Thoracic aorta (tissue), 2 donors: Measurements from ENCODE around the gene LRP2. TPM values are rescaled to one million over a fixed set of nuclear protein-coding genes. Genes with fewer than 3 reads are reported as not detected.

Experiments used
- ATAC-seq: fragments of 150-250 bp; one replicate; pipeline ENCODE4 v1.8.0; 2017; ENCODE audit warnings: low read depth; ENCODE audit not compliant: insufficient number of reproducible peaks, low FRiP score
- DNase-seq: peaks from one replicate; pipeline ENCODE4 v3.0.0-alpha.2; 2020; ENCODE audit warnings: low spot score
- H3K27ac ChIP-seq, 2 donors: fragments of 200-600 bp; sonication (generic); 1 replicate in 1 of 2; 2 replicates in 1 of 2; pipeline ENCODE4 v1.5.1; 2016; ENCODE audit warnings: mild to moderate bottlenecking in 2 of 2, moderate library complexity in 2 of 2
- H3K27me3 ChIP-seq: fragments of 200-600 bp; sonication (generic); replicated peaks from 2 replicates; pipeline ENCODE4 v1.6.0; 2016; ENCODE audit warnings: mild to moderate bottlenecking; ENCODE audit not compliant: insufficient read depth
- H3K36me3 ChIP-seq: fragments of 200-600 bp; sonication (generic); one replicate; pipeline ENCODE4 v1.5.1; 2016
- H3K4me1 ChIP-seq, 2 donors: fragments of 200-600 bp; sonication (generic); 1 replicate in 1 of 2; 2 replicates in 1 of 2; pipeline versions ENCODE4 v1.5.1 to v1.6.0; 2016; ENCODE audit warnings: low read depth in 2 of 2, mild to moderate bottlenecking in 1 of 2; ENCODE audit not compliant: control insufficient read depth in 1 of 2
- H3K4me3 ChIP-seq: fragments of 200-600 bp; sonication (generic); 2 replicates; pipeline ENCODE4 v1.5.1; 2016; ENCODE audit warnings: mild to moderate bottlenecking
- H3K9me3 ChIP-seq: fragments of 200-600 bp; sonication (generic); 2 replicates; pipeline ENCODE4 v1.5.1; 2016
- CTCF ChIP-seq: fragments of 200-600 bp; sonication (generic); IDR thresholded peaks from one replicate; pipeline ENCODE4 v1.5.1; 2019; ENCODE audit warnings: antibody characterized with exemption
- total RNA-seq, 2 donors: library from RNA; depleted of rRNA; stranded (reverse); fragments of >200 nt; gene quantifications; one replicate each; pipeline versions ENCODE4 v1.1.0 to v1.2.3, GENCODE V29; 2016

Gene LRP2
- total RNA-seq, 2 donors from 2014 or later: 0.07 to 0.14 TPM

GRCh38 chr2:169237286-169237685 lies 125.0 kb downstream of the LRP2 start:
- Histone ChIP-seq H3K9me3 (no peaks in the 10 kb centered on the region), H3K4me3 (no peak overlapping the region), H3K27ac (no peak overlapping the region), H3K36me3 (no peaks in the 10 kb centered on the region), H3K27me3 (no peaks in the 10 kb centered on the region), H3K4me1 (peaks cover 4 to 17% of the 10 kb centered on the region in 2 donors)
- no peak for DNase-seq
- no peak for ATAC-seq
- TF ChIP-seq CTCF: no peak

- H3K36me3 ChIP-seq: no peaks in the 10 kb centered on the region
- TF ChIP-seq CTCF: no peak
- peaks cover 0 to 6% of the 10 kb centered on the region in 2 donors for H3K4me1 ChIP-seq
- DNase-seq (no peak), ATAC-seq (no peak)
- no peaks in the 10 kb centered on the region for H3K9me3 ChIP-seq
- no peak overlapping the region for H3K4me3 ChIP-seq
- no peaks in the 10 kb centered on the region for H3K27me3 ChIP-seq
- H3K27ac ChIP-seq: no peak overlapping the region
Measured at GRCh38 chr2:169232551-169233154, 129.7 kb downstream of the LRP2 start.

- Histone ChIP-seq H3K36me3 (no peaks in the 10 kb centered on the region), H3K4me3 (no peak overlapping the region), H3K9me3 (no peaks in the 10 kb centered on the region), H3K4me1 (no peaks in the 10 kb centered on the region), H3K27ac (no peak overlapping the region), H3K27me3 (no peaks in the 10 kb centered on the region)
- no peak for TF ChIP-seq CTCF
- DNase-seq (no peak), ATAC-seq (no peak)
Measured at GRCh38 chr2:169230204-169230603, 132.1 kb downstream of the LRP2 start.

- no peaks in the 10 kb centered on the region for H3K4me1 ChIP-seq
- TF ChIP-seq CTCF: no peak
- no peak for DNase-seq
- no peak overlapping the region for H3K27ac ChIP-seq
- H3K4me3 ChIP-seq: no peak overlapping the region
- H3K9me3 ChIP-seq: no peaks in the 10 kb centered on the region
- no peaks in the 10 kb centered on the region for H3K27me3 ChIP-seq
- no peak for ATAC-seq
- no peaks in the 10 kb centered on the region for H3K36me3 ChIP-seq
Measured at GRCh38 chr2:169229590-169229989, 132.7 kb downstream of the LRP2 start.

- Histone ChIP-seq H3K36me3 (no peaks in the 10 kb centered on the region), H3K9me3 (no peaks in the 10 kb centered on the region), H3K27me3 (no peaks in the 10 kb centered on the region), H3K4me1 (no peaks in the 10 kb centered on the region), H3K4me3 (no peak overlapping the region), H3K27ac (no peak overlapping the region)
- no peak for TF ChIP-seq CTCF
- no peak for DNase-seq
- no peak for ATAC-seq
Measured at GRCh38 chr2:169225906-169226305, 136.4 kb downstream of the LRP2 start.
